HG03460 (cell line): ENCODE data around the gene NDOR1.

Experiments used
- ATAC-seq: cut with Tn5 transposase; IDR thresholded peaks from one replicate; pipeline ENCODE4 v1.9.1; 2021; ENCODE audit not compliant: unreplicated experiment

NDOR1 gene

GRCh38 chr9:137182836-137183235 lies 22.7 kb upstream of the NDOR1 start:
- ATAC-seq: no peak

DNA sequence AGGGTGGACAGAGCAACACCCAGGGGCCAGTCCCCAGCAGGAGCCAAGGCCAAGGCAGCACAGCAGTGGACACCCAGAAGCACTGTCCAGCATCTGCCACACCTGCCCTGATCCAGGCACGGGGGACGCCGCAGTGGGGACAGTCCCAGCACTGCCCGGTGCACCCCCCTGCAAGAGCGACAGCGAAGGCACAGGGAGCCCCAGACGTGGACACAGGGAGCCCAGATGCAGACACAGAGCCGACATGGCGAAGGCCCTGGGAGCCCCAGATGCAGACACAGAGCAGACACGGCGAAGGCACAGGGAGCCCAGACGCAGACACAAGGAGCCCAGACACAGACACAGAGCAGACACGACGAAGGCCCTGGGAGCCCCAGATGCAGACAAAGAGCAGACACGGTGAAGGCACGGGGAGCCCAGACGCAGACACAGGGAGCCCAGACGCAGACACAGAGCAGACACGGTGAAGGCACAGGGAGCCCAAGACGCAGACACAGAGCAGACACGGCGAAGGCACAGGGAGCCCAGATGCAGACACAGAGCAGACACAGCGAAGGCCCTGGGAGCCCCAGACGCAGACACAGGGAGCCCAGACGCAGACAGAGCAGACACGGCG lies 21.4 kb upstream of the NDOR1 start:
- no peak for ATAC-seq

GRCh38 chr9:137184881-137185660 lies 20.4 kb upstream of the NDOR1 start:
- ATAC-seq: no peak

- no peak for ATAC-seq
Observed at GRCh38 chr9:137185921-137186320, 19.6 kb upstream of the NDOR1 start.

- ATAC-seq: no peak
Observed at GRCh38 chr9:137186385-137186784, 19.1 kb upstream of the NDOR1 start.

- ATAC-seq: no peak
Observed at GRCh38 chr9:137187386-137187785, 18.1 kb upstream of the NDOR1 start.

- ATAC-seq: no peak
Observed at GRCh38 chr9:137188086-137188489, 17.4 kb upstream of the NDOR1 start.

GRCh38 chr9:137188490-137189296 lies 16.8 kb upstream of the NDOR1 start, which contains the start of the genes ANAPC2 and SSNA1:
TSS of gene ANAPC2 (minus strand) at chr9:137188560. CDS start at chr9:137188532, 28 bp downstream.
TSS of gene SSNA1 (plus strand) at chr9:137188676. CDS start at chr9:137188727, 51 bp downstream.
- peak; percentile 68 for ATAC-seq

- no peak for ATAC-seq
Observed at GRCh38 chr9:137189297-137190295, 15.9 kb upstream of the NDOR1 start.

DNA sequence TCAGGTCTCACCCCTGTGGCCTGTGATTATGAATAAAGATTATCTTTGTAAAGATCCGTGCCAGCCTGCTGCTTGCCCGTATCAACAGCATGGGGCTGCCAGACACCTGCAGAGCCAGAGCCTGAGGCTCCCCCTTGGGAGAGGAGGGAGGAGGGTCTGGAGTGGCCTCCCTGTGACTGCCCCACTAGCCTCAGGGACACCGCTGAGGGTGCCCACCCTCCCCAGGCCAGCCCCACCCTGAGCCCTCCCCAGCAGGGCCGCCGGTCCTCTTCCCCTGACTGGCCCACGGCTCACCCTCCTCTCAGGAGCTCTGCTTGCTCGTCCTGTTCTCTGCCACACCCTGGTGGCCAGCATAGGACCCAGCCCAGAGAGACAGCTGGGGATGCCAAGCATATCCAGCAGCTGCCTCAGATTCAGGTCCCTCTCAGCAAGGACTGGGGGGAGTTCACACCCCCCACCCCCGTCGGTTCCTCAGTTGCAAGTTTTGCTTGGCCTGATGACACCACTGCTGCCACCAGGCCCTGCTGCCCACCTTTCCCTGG lies 15.1 kb upstream of the NDOR1 start:
- no peak for ATAC-seq

GRCh38 chr9:137191245-137191644 lies 14.3 kb upstream of the NDOR1 start:
- no peak for ATAC-seq

DNA sequence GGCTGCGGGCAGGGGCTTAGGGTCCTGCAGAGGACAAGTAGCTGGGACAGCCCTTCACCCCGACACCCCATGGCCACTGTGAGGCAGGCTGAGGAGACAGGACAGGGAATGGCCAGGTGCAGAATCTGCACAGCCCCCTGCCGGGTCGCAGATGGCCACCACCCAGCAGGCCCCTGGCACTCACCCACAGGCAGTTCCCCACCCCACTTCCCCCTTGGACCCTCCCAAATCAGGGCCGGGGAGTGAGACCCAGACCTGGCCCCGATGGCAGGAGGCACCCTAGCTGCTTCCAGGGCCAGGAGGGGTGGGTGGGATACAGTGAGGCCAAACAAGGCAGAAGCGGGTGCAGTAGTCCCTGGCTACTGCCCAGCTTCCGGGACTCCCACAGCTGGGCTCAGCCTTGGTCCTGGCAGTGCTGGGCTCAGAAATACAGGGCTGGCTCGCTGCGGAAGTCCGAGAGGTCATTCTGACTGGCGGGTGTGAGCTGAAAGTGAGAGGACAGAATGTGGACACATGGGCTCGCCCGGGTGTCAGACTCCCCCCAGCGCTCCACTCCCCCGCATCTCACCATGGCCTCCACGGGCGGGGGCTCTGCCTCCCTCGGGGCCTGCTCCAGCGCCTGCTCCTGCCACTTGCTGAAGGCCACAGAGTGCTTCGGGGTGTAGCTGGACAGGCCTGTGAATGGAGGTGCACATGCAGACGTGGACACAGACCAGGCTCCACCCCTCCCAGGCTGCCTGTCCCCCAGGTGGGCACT lies 13.6 kb upstream of the NDOR1 start:
- no peak for ATAC-seq

GRCh38 chr9:137192448-137192780 lies 13.1 kb upstream of the NDOR1 start:
- ATAC-seq: no peak

- no peak for ATAC-seq
Observed at GRCh38 chr9:137192859-137193258, 12.6 kb upstream of the NDOR1 start.

GRCh38 chr9:137193771-137194170 lies 11.7 kb upstream of the NDOR1 start:
- no peak for ATAC-seq

DNA sequence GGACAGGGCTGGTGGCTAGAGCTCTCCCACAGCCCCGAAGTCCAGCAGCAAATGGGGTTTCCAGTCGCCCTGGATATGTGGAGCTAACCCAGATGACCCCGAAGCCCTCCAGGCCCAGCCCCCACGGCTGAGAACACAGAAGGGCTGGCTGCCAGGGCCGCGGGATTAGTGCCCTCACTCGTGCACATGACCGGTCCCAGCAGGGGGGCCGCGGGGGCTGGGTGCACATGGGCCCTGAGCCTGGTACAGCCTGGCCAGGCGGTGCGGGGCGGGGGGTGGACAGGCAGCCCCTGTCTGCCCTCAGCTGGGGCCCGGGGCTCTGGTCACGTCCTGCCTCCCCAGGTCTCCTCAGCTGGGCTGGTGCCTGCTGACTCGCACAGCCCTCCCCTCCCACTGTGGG lies 11.1 kb upstream of the NDOR1 start:
- ATAC-seq: no peak

DNA sequence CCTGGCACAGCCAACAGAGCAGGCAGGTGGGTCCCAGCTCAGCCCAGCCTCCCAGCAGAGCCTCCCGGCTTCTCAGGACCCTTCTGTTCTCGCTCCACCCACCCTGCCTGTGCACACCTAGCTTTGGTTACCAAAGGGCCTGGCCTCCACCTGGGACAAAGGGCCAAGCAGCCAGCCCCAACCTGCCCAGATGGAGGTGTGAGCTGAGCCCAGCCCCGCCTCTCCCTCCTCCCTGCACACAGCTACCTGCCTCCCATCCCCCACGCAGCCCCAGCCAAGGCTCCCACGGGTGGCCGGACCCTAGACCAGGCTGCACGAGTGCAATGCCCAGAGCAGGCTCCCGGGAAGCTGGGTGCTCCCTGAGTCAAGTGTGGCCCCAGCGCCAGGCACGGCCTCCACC lies 10.6 kb upstream of the NDOR1 start:
- no peak for ATAC-seq

- ATAC-seq: no peak
Observed at GRCh38 chr9:137195525-137196220, 9.8 kb upstream of the NDOR1 start.
